Umbilical cord (tissue), 2 donors: ENCODE measurements around the gene CYFIP1. TPM values are rescaled to one million over a fixed set of nuclear protein-coding genes. Genes with fewer than 3 reads are reported as not detected.

ENCODE experiments used
- DNase-seq: peaks from one replicate; pipeline ENCODE4 v3.0.0-alpha.2; 2015; ENCODE audit warnings: low spot score
- total RNA-seq: library from RNA; depleted of rRNA; stranded (reverse); fragments of >200 nt; gene quantifications from one replicate; pipeline ENCODE4 v1.2.3, GENCODE V29; 2014; ENCODE audit warnings: low replicate concordance; ENCODE audit not compliant: insufficient read depth

Gene CYFIP1
- total RNA-seq, 1 donor from 2014 or later = 134 TPM

DNA sequence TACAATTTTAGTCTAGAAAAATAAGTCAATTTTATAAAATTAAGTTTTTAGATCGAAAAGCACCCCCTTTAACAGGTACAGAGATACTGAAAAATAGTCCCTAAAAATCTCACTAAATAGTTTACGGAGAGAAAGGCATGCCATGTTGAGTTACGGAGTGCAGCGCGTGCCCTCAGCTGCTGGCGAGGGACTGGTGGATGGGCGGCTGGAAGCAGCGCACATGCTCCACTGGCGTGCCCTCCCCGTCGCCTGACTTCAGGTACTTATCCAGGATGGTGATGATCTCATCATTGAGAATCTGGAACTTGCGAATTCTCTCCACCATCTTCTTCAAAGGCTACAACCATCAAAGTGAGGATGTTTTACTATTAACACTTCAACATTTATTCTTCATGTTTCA lies 110.3 kb downstream of the CYFIP1 start:
- no peak for DNase-seq

DNA sequence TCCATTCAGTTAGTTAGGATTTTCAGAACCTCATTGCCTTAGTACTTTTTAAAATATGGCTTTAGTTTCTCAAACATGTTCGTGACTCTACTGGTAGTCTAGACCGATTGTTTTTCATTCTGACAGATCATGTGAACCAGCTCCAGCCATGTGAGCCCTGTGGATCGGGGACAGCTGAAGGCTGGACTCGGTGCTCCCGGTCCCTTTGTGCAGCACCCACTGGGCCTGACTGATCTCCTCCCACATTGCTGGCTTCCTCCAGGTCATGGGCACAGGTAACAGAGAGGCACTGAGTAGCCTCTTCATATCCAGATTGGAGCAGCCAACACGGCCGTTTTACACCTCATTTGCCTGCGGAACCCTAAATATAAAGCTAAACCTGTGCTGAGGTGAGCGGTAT lies 111.2 kb downstream of the CYFIP1 start:
- DNase-seq = no peak

DNA sequence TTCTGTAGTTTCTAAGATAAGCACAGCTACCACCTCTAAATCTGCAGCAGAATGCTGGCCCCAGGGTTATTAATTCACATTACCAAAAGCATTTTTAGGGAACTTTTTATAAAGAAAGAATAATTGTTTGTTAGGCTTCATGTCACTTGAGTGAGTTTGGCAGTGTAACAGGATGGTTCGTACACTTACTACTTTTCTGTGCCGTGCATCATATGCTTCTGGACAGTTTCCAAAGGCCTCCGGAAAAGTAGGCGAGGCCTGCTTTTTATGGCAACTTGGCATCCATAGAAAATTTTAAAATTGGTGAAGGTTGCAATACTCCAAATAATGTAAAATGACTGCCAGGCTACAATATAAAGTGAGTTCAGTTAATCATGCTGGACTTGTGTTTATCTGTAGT lies 111.7 kb downstream of the CYFIP1 start:
- DNase-seq = no peak

DNA sequence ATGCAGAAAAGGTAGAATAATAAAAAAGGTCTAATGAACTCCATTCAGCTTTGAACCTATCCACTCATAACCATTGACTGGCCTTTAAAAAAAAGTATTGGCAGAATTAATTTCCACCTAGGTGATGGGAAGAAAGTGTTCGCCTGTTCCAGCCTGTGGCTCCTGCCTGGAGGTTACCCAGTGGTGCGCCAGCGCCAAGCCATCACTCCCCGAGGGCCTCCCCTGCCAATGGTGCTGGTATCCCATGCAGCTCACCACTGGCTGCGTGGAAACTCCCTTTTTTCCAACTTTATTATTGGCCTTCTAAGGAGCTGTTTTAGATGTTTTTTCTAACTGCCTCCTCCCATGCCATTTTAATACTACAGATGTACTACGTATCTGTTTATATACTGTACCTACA lies 112.3 kb downstream of the CYFIP1 start:
- no peak for DNase-seq

DNA sequence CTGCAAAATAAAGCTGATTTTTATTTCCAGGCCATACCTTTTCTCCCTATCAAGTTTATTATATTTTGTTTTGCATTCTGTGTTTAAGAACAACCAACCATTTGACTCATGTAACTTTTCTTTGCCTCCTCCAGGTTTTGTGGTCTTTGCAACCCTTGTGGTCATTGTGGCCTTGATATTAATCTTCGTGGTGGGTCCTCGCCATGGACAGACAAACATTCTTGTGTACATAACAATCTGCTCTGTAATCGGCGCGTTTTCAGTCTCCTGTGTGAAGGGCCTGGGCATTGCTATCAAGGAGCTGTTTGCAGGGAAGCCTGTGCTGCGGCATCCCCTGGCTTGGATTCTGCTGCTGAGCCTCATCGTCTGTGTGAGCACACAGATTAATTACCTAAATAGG lies 114.1 kb downstream of the CYFIP1 start:
- DNase-seq = no peak

DNA sequence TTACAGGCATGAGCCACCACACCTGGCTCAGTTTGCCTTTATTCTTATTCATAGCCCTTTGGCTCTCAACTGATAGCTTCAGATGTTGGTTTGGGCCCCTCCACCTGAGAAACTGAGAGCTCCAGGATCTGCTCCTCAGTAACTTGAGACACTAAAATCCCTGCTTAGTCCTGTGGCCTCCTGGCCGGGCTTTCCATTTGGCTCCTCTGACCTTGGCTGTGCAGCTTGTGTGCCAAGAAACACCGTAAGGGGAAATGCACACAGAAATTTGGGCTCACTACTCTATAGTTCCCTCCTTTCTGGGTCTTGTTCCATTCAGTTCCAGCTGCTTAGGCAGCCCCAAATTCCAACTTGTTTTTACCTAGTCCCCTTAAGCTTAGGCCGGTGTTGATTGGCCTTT lies 116.8 kb downstream of the CYFIP1 start:
- DNase-seq = no peak

DNA sequence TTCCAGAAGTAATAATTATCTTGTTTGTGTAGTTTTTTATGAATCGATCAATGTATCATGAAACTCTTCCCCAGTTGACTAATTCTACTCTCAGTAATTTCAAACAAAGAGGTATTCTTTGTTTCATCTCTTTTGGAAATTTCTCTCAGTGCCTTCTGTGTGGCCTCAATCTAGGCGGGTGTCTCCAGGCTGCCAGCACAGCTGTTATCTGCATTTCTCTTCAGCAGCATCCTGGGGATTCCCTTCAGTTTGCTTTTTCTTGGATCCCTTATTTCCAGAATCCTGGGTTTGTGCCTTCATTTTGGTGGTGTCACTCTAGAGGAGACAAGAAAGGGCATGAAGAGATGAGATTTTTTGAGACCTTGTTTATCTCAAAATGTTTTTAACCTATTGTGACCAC lies 119.0 kb downstream of the CYFIP1 start:
- no peak for DNase-seq

DNA sequence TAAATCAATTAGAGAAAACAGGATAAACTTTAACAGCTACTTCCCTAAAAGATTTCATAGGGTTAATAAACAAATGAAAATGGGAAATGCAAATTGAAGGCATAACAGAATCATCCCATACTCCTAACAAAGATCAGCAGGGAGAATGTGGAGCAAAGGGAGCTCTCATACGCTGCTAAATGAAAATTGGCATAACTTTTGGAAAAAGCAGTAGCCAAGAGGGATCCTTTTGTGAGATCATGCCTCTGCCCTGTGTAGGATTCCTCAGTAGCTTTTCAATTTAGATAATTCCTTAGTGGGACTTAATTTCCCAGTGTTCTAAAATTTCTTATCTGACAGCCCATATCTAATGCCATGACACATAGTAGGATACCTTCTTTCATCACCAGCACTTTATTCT lies 123.5 kb downstream of the CYFIP1 start:
- no peak for DNase-seq

DNA sequence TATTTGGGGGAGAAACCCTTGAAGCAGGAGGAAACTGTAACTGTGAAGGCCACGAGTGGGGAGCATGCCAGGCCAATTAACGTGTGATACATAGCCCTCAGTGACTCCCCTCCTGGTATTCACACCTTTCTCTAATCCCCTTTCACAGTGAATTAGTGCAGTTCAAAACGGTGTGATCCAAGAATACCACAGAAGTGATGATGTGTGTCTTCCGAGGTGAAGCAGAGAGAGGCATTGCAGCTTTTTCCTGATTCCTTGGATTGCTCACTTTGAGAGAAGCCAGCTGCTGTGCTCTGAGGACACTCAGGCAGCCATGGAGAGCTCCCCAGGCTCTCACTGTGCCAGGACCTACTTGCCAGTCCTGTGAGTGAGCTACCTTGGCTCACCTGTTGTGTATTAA lies 124.4 kb downstream of the CYFIP1 start:
- DNase-seq = no peak

DNA sequence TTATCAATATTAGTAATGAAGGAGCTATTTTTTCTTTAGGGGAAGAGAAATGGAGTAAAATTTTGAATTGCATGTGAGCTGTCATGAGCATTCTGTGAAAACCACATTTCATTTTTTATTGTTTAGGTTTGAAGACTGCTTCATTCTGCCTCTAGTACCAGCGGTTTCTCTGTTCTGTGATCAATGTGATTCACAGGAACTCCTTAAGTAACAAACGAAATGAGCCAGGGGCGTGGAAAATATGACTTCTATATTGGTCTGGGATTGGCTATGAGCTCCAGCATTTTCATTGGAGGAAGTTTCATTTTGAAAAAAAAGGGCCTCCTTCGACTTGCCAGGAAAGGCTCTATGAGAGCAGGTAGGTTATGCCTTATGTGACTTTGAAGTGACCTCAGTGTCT lies 128.7 kb downstream of the CYFIP1 start:
- no peak for DNase-seq

DNA sequence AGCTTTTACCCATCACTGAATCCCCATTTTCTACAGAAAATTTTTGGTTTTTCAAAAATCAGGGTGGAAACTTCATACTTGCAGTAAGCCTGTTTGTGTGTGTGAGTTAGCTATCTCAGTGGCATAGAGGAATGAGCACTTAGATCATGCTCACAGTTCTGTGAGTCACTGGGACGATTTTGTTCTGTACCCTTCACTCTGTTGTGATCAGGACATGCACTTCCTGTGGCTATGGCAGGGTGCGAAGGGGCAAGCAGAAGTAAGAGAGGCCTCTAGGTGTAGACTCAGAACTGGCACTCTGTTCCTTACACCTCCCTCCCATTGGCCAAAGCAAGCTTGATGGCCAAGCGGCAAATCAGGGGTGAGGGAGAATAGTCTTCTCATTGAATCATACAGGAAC lies 130.1 kb downstream of the CYFIP1 start:
- no peak for DNase-seq

DNA sequence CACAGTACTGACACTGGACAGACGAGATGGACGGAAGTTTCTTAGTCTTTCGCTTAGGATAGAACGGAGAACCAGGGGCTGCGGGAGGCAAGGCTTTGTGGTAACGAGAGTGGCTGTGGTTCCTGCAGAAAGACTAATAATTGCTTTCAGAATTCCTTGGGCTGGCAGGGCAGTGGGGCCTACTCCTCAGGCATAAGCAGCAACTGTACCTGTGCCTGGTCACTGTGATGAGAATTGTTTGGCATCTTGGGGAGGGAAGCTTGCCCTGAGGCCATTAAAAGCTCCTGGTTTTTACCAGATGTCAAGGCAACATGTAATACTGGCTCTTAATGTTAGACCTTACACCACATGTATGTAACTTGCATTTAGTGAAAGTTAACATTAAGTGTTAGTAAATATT lies 134.1 kb downstream of the CYFIP1 start:
- DNase-seq = no peak

DNA sequence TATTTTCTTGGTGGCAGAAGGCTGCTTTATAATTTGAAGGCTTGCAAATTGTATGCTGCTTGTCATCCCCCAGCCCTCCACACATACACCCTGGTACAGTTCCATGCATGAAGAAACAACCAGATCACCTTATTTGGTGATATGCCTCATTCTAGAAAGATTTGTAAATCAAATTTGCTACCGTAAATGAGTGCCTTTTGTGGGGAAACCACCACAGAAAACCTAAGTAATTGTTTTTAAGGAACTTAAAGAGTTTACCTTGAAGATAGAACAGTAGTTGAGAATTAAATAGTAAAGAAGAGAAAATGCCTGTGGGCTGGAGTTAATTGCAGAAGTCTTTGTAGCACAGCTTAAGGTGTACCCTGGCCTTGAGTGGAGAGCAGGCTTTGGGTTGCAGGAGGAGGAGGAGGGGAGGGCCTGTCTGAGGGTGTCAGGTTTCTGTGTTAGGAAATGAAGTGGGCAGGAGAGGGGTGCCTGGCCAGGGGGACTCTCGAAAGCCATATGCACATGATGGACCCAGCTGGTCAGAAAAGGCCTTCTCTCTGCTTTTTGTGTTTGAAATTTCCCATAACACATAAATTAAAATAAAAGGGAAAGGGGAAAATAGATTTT lies 134.8 kb downstream of the CYFIP1 start:
- no peak for DNase-seq

DNA sequence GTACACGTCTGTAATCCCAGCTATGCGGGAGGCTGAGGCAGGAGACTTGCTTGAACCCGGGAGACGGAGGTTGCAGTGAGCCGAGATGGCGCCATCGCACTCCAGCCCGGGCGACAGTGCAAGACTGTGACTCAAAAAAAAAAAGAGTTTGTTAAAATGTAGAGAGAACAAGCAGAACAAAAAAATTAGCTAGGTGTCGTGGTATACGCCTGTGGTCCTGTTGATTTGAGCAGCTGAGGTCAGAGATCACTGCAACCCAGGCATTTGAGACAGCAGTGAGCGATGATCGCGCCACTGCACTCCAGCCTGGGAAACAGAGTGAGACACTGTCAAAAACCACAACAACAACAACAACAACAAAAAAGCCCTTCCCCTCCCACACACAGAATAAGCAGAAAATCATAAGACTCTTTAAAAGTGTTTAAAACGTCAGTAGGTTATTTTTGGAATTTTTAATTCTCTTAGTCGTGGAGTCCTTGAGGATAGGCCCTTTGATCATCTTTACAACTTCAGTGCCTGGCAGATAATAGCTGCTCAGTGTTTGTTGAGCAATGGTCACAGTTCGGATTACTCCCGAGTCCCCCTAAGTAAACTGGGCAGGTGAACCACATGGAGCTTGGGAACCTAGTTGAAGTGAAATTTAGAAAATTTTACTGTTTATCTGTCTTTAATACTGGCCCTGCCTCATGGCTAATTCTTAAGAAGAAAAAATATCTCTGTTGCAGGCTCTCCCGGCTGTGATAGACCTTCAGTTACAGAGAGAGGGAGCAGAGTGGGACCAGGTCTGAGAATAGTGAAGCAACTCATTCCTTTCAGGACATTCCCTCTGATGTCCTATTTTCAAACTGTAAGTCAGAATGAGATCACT lies 135.5 kb downstream of the CYFIP1 start:
- DNase-seq = no peak

DNA sequence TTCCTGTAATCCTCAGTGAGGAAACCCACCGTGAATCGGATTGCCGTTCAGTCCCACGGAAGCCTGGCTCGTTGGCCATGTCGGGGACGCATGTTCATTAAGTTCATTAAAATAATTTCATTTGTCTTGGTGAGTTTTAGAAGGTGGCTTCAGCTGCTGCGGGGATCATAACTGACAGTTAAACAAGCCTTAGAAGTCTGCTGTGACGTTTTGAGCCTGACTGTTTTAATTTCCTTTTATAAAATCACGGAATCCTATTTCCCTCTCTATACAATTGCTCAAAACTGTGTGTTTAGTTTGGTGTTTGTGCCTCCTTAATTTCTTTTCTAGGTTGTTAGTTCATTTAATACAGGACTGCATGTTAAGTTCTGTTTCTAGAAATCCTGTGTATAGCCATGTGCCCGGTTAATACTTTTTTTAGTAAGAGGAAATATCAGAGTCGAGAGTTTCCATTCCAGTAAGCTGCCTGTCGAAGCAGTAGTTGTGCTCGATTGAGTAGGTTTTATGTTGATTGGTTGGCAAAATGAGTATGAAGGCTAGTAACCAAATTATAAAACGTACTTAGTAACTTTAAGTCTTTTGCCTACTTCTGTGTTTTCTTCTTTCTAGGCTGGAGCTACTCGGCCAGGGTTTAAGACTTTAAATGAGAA lies 141.0 kb downstream of the CYFIP1 start:
- peak; percentile 30 for DNase-seq

DNA sequence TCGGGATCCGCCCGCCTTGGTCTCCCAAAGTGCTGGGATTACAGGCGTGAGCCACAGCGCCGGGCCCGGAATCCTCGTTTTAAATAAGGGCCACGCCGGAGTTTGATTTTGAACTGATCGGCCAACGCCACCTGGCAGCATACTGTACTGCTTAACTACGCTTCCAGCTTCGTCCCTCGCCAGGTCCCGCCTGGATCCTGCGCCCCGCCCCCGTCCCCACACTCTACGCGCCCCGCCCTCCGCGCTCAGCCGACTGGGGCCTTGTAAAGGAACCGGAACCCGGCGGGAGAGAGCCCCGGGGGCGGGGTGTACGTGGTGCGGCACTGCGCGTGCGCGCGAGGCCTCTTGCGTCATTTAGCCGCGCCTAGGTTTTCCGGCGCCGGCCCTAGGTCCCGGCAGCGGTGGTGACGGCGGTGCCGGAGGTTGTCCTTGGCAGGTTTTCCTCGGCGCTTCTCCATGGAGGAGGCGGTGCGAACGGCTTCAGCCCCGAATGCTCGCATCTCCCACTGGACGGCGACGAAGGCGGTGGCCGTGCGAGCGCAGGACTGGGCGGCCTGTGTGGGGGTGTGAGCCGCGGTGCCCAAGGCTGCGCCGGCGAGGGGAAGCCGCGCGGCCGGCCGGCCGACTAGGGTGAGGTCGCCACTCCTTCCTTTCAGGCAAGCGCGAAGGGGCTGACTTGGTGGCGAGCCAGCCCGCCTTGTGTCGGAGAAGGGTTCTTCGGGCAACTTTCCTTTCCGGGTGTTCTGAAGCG lies 141.7 kb downstream of the CYFIP1 start, which contains the start of gene NIPA2:
Gene NIPA2, plus strand, starts transcription at position 375 of the 751 bp plus-strand sequence. CDS start 13,066 bp downstream, outside the sequence.
- peak; percentile 99 for DNase-seq

DNA sequence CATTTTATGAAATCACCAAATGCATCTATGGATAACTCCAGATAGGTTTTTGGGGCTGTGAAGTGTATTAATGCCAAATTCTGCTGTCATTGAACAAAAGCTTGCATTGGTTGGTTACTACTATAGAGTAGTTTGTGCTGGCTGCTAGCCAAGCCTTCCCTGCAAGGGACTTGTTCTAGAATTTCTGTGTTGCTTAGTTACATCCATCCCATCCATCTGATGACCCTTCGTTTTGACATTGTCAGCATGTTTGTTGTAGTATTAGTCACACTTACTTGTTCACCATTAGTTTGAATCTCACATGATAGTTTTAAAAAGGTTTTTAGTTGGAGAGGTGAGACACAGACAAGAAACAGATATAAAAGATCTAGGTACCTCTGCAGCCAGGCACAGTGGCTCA lies 148.7 kb downstream of the CYFIP1 start:
- no peak for DNase-seq

DNA sequence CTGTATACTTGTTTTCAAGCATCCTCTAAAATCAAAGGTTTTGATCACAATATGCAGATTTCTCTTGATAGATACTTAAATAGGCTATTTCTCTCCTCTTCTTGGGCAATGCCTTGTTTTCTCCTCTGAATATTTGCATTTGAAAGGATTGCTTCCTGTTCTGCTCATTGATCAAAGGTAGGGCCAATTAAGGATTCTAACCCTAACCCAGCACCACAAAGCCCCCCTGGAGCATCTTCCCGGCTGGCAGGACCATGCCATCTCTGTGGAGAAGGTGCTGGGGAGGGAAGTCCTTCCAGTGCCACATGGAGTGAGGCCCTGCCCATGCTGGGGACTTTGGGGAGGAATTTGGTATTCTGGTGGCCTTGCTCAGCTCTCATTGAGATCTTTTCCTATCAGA lies 153.0 kb downstream of the CYFIP1 start:
- DNase-seq = no peak

DNA sequence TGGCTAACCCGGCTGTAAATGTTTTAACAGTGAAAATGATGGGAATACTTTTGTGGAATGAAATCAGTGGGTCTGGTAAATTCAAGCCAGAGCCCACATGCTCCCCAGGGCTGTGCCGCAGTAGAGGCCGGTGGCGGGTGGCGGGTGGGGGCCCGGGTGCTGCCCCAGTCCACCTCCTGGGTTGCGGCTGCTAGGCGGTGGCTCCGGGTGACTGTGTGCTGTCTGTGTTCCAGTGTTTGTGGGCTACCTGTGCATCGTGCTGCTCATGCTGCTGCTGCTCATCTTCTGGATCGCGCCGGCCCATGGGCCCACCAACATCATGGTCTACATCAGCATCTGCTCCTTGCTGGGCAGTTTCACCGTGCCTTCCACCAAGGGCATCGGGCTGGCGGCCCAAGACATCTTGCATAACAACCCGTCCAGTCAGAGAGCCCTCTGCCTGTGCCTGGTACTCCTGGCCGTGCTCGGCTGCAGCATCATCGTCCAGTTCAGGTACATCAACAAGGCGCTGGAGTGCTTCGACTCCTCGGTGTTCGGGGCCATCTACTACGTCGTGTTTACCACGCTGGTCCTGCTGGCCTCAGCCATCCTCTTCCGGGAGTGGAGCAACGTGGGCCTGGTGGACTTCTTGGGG lies 156.6 kb downstream of the CYFIP1 start:
- no peak for DNase-seq

DNA sequence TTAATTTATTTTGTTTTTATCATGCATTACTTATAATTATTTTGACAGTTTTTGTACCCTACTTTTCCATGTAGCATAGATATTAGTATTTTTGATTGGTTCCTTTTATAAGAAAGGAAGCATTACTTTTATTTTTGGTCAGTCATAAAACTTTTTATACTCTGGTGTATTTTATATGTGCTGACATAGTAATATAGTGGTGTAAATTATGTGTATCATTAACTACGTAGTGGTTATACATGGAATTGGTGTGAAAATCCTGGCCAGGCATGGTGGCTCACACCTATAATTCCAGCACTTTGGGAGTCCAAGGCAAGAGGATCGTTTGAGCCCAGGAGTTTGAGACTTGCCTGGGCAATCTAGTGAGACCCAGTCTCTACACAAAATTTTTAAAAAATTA lies 160.5 kb downstream of the CYFIP1 start:
- DNase-seq = no peak
